Effector memory CD4-positive, alpha-beta T cell (primary cell): ENCODE results near the gene TMEM130.
"Not testable (repeated sequence)": the region's sequence is repeated elsewhere in the genome, so short reads cannot be mapped to it uniquely, and the experiment has no call there.

ENCODE experiments used
- DNase-seq, 3 donors: peaks; one replicate each; pipeline ENCODE4 v3.0.0-alpha.2; 2020
- H3K27ac ChIP-seq: 2 replicates; pipeline ENCODE4 v1.7.0; 2013; ENCODE audit warnings: mild to moderate bottlenecking, low read length, moderate library complexity; ENCODE audit not compliant: insufficient read depth, poor library complexity, severe bottlenecking
- H3K27me3 ChIP-seq: replicated peaks from 2 replicates; pipeline ENCODE4 v1.7.0; 2013; ENCODE audit warnings: mild to moderate bottlenecking, low read length; ENCODE audit not compliant: insufficient read depth, control insufficient read depth, poor library complexity, severe bottlenecking
- H3K36me3 ChIP-seq: 2 replicates; pipeline ENCODE4 v1.7.0; 2013; ENCODE audit warnings: mild to moderate bottlenecking, low read length, moderate library complexity; ENCODE audit not compliant: control insufficient read depth, insufficient read depth
- H3K4me1 ChIP-seq: 2 replicates; pipeline ENCODE4 v1.7.0; 2013; ENCODE audit warnings: low read length, mild to moderate bottlenecking; ENCODE audit not compliant: control insufficient read depth, insufficient read depth, poor library complexity, severe bottlenecking
- H3K4me3 ChIP-seq: 2 replicates; pipeline ENCODE4 v1.7.0; 2013; ENCODE audit warnings: low read length, low read depth, mild to moderate bottlenecking; ENCODE audit not compliant: insufficient read depth, poor library complexity, severe bottlenecking
- H3K9me3 ChIP-seq: 2 replicates; pipeline ENCODE4 v1.7.0; 2013; ENCODE audit warnings: mild to moderate bottlenecking, low read length, moderate library complexity; ENCODE audit not compliant: control insufficient read depth

TMEM130 gene

GRCh38 chr7:98878365-98879197, 8.8 kb upstream of the TMEM130 start, which contains the start of gene TRRAP:
Gene TRRAP, plus strand, starts transcription at chr7:98878532. Its CDS starts 2,619 bp downstream, at chr7:98881151.
- H3K36me3 ChIP-seq = peaks cover 17% of the 10 kb centered on the region
- peak; percentile 49 to 59 (median 52) for DNase-seq
- no peaks in the 10 kb centered on the region for H3K27me3 ChIP-seq
- H3K27ac ChIP-seq = peak within 1 kb of the TSS; percentile 94
- no peaks in the 10 kb centered on the region for H3K9me3 ChIP-seq
- peak within 1 kb of the TSS; percentile 100 for H3K4me3 ChIP-seq
- peaks cover 13% of the 10 kb centered on the region for H3K4me1 ChIP-seq

GRCh38 chr7:98877692-98878364, 8.0 kb upstream of the TMEM130 start:
- Histone ChIP-seq H3K4me1 (peaks cover 13% of the 10 kb centered on the region), H3K4me3 (peak overlapping the region; percentile 100)

GRCh38 chr7:98877146-98877545, 7.3 kb upstream of the TMEM130 start:
- no peak for DNase-seq
- no peak overlapping the region for H3K4me3 ChIP-seq
- H3K36me3 ChIP-seq = peaks cover 7% of the 10 kb centered on the region
- no peaks in the 10 kb centered on the region for H3K9me3 ChIP-seq
- H3K27ac ChIP-seq = no peak overlapping the region
- no peaks in the 10 kb centered on the region for H3K27me3 ChIP-seq
- H3K4me1 ChIP-seq = peaks cover 13% of the 10 kb centered on the region

More at GRCh38 chr7:98877692-98878364, 8.0 kb upstream of the TMEM130 start:
- H3K27ac ChIP-seq = peak overlapping the region; percentile 94
- no peaks in the 10 kb centered on the region for H3K9me3 ChIP-seq
- no peak for DNase-seq
- H3K36me3 ChIP-seq = peaks cover 12% of the 10 kb centered on the region
- no peaks in the 10 kb centered on the region for H3K27me3 ChIP-seq

GRCh38 chr7:98875501-98875900, 5.7 kb upstream of the TMEM130 start:
- Histone ChIP-seq H3K4me1 (peaks cover 11% of the 10 kb centered on the region), H3K36me3 (no peaks in the 10 kb centered on the region), H3K4me3 (no peak overlapping the region), H3K27ac (no peak overlapping the region), H3K27me3 (peaks cover 6% of the 10 kb centered on the region), H3K9me3 (no peaks in the 10 kb centered on the region)
- DNase-seq = no peak

GRCh38 chr7:98874942-98875341, 5.1 kb upstream of the TMEM130 start:
- H3K9me3 ChIP-seq = no peaks in the 10 kb centered on the region
- H3K36me3 ChIP-seq = no peaks in the 10 kb centered on the region
- H3K27me3 ChIP-seq = peaks cover 6% of the 10 kb centered on the region
- no peak overlapping the region for H3K27ac ChIP-seq
- no peak overlapping the region for H3K4me3 ChIP-seq
- H3K4me1 ChIP-seq = peaks cover 11% of the 10 kb centered on the region
- no peak for DNase-seq

- DNase-seq, H3K27me3 ChIP-seq, H3K36me3 ChIP-seq, H3K4me3 ChIP-seq, H3K27ac ChIP-seq, H3K9me3 ChIP-seq: not testable (repeated sequence)
- peaks cover 16% of the 10 kb centered on the region for H3K4me1 ChIP-seq
Measured at GRCh38 chr7:98873610-98874009, 3.8 kb upstream of the TMEM130 start.

- H3K4me1 ChIP-seq = peaks cover 12% of the 10 kb centered on the region
- no peak overlapping the region for H3K4me3 ChIP-seq
- H3K27ac ChIP-seq = no peak overlapping the region
- no peaks in the 10 kb centered on the region for H3K9me3 ChIP-seq
- no peak for DNase-seq
- no peaks in the 10 kb centered on the region for H3K36me3 ChIP-seq
- peaks cover 6% of the 10 kb centered on the region for H3K27me3 ChIP-seq
Measured at GRCh38 chr7:98872328-98872924, 2.6 kb upstream of the TMEM130 start.

- peaks cover 12% of the 10 kb centered on the region for H3K4me1 ChIP-seq
- no peak for DNase-seq
- no peak overlapping the region for H3K27ac ChIP-seq
- no peaks in the 10 kb centered on the region for H3K36me3 ChIP-seq
- peak overlapping the region; percentile 52 for H3K4me3 ChIP-seq
- peaks cover 6% of the 10 kb centered on the region for H3K27me3 ChIP-seq
- H3K9me3 ChIP-seq = no peaks in the 10 kb centered on the region
Measured at GRCh38 chr7:98870807-98871491, 1.1 kb upstream of the TMEM130 start.

GRCh38 chr7:98870121-98870651, 372 bp upstream of the TMEM130 start:
- Histone ChIP-seq H3K27me3 (peaks cover 6% of the 10 kb centered on the region), H3K9me3 (no peaks in the 10 kb centered on the region), H3K4me1 (peaks cover 12% of the 10 kb centered on the region), H3K27ac (no peak overlapping the region), H3K36me3 (no peaks in the 10 kb centered on the region), H3K4me3 (peak overlapping the region; percentile 52)
- peak; percentile 37 to 51 (median 50) for DNase-seq
